Measurements from ENCODE around the gene SRGAP1.

Gene SRGAP1

GRCh38 chr12:64203775-64204174 lies 359.3 kb downstream of the SRGAP1 start:
- no peak for DNase-seq (ENCODE audit: low read depth in 3 of 3)

DNA sequence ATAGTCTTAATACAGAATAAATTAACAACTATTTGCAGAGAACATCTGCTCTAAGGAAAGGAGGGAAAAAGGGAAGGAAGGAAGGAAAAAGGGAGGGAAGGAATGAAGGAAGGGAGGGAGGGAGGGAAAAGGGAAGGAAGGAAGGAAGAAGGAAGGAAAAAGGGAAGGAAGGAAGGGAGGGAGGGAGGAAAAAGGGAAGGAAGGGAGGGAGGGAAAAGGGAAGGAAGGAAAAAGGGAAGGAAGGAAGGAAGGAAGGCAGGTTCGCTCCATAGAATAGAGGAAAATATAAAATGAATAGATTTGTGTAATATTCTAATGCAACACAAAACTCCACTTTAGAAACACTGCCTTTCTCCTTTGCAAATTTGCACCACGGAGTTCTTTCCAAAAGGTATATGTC lies 361.0 kb downstream of the SRGAP1 start:
- DNase-seq (ENCODE audit: low read depth in 3 of 3), result no peak

DNA sequence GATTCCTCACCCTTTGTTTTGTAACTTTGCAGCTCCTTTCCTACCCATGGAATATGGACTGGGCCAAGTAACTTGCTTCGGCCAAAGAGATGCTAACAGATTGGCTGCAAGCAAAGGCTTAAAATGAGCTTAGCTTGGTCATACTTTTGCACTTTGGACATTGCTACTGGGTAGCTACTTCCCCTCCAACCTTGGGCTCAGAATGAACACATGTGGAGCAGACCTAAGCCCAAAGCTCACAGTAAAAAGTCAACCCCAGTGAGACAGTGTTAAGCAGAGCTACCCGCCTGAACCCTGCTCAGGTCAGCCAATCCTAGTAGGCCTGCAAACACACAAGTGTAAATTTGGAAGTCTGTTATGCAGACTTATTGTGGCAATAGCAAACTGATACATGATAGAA lies 363.0 kb downstream of the SRGAP1 start:
- no peak for DNase-seq (ENCODE audit: low read depth in 3 of 3)

Data from stimulated activated CD4-positive, alpha-beta T cell treated with anti-CD3 and anti-CD28 coated beads, TNF-alpha, amount 100 ng/mL, for 48 hours (primary cell).